ENCODE results near the gene TAB2. TPM values are rescaled to one million over a fixed set of nuclear protein-coding genes. Genes with fewer than 3 reads are reported as not detected.

Gene TAB2
- total RNA-seq, 4 donors from 2014 or later = 24.1 to 93.6 (median 51.7) TPM

DNA sequence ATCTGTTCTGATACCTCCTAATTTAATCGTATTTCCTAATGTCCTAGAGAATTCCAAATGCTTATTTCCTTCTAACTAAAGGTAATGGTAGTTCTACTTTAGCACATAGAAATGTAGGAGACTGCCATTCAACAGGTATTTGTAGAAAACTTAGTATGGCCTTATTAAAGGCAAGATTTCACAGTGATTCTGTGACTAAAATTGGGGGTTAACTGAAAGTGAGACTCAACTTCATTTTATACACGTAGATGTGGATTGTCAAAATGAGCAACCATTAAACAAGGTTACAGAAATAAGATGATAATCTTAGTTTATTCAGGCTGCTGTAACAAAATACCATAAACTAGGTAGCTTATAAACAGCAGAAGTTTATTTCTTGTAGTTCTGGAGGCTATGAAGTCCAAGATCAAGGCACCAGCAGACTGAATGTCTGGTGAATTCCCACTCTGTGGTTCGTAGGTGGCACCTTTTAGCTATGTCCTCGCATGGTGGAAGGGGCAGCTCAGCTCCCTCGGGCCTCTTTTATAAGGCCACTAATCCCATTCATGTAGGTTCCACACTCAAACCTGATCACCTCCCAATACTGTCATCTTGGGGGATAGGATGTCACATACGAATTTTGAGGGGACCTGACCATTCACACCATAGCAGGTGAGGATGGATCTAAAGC, 38.7 kb downstream of the TAB2 start:
- intact Hi-C loops (cut with DNase I; ENCODE audit: low total_unique reads) = no loop called here
- no peaks in the 10 kb centered on the region for H3K9me3 ChIP-seq
- DNase-seq = no peak
- H3K4me1 ChIP-seq = no peaks in the 10 kb centered on the region
- TF ChIP-seq, protein P1, sequence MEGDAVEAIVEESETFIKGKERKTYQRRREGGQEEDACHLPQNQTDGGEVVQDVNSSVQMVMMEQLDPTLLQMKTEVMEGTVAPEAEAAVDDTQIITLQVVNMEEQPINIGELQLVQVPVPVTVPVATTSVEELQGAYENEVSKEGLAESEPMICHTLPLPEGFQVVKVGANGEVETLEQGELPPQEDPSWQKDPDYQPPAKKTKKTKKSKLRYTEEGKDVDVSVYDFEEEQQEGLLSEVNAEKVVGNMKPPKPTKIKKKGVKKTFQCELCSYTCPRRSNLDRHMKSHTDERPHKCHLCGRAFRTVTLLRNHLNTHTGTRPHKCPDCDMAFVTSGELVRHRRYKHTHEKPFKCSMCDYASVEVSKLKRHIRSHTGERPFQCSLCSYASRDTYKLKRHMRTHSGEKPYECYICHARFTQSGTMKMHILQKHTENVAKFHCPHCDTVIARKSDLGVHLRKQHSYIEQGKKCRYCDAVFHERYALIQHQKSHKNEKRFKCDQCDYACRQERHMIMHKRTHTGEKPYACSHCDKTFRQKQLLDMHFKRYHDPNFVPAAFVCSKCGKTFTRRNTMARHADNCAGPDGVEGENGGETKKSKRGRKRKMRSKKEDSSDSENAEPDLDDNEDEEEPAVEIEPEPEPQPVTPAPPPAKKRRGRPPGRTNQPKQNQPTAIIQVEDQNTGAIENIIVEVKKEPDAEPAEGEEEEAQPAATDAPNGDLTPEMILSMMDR (IDR thresholded peaks at IDR 0.05) = no peak
- no peak for TF ChIP-seq POLR2A (IDR thresholded peaks at IDR 0.05)
- H3K27me3 ChIP-seq = no peaks in the 10 kb centered on the region
- no peaks in the 10 kb centered on the region for H3K36me3 ChIP-seq
- H3K4me3 ChIP-seq = no peak overlapping the region
- no peak overlapping the region for H3K27ac ChIP-seq

DNA sequence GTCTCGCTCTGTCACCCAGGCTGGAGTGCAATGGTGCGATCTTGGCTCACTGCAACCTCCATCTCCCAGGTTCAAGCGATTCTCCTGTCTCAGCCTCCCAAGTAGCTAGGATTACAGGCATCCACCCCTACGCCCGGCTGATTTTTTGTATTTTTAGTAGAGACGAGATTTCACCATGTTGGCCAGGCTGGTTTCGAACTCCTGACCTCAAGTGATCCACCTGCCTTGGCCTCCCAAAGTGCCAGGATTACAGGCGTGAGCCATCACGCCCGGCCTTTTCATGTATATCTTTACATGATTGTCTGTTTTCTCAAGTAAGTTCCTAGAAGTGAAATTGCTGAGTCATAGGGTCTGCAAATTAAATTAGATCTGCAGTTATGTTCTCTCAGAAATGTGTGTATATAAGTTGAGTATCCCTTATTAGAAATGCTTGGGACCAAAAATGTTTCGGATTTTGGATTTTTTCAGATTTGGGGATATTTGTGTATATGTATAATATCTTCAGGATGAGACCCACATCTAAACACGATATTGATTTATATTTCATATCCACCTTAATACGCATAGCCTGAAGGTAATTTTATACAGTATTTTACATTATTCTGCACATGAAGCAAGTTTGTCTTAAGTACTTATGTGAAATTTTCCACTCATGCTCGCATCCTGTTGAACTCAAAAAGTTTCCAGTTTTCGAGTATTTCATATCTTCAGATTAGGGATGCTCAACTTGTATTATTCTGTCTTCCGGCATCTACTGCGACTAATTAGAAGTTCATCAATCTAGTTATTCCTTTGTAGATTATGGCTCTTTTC, 40.4 kb downstream of the TAB2 start:
- Histone ChIP-seq H3K4me3 (no peak overlapping the region), H3K36me3 (no peaks in the 10 kb centered on the region), H3K27me3 (no peaks in the 10 kb centered on the region), H3K27ac (no peak overlapping the region), H3K9me3 (peaks cover 0 to 2% of the 10 kb centered on the region in 2 donors), H3K4me1 (no peaks in the 10 kb centered on the region)
- intact Hi-C loops (cut with DNase I; ENCODE audit: low total_unique reads) = no loop called here
- TF ChIP-seq POLR2A (IDR thresholded peaks at IDR 0.05) = no peak
- TF ChIP-seq, protein P1 (IDR thresholded peaks at IDR 0.05) = no peak
- no peak for DNase-seq

DNA sequence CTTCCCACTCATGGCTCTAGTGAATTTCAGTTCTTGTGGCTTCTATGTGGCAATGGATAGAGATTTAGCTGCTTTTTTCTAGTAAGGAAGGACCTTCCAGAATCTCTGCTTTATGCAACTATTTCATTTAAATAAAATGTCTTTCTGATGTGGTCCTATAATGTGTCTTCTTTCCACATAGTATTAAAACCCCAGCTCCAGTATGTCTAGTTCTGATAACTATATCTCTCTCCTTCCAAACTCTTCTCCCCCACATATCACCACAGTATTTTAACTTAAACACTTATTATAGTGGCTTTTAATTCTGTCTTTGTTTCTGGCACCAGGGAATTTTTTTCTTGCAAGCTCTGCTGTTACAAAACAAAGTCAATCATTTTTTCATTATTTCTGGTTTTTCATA, 41.9 kb downstream of the TAB2 start:
- no peak for DNase-seq
- Histone ChIP-seq H3K4me1 (no peaks in the 10 kb centered on the region), H3K27ac (no peak overlapping the region), H3K4me3 (no peak overlapping the region), H3K36me3 (no peaks in the 10 kb centered on the region), H3K9me3 (peaks cover 0 to 2% of the 10 kb centered on the region in 2 donors), H3K27me3 (no peaks in the 10 kb centered on the region)
- intact Hi-C loops (cut with DNase I; ENCODE audit: low total_unique reads) = no loop called here
- TF ChIP-seq, protein P1 (IDR thresholded peaks at IDR 0.05) = no peak
- TF ChIP-seq POLR2A (IDR thresholded peaks at IDR 0.05) = no peak

DNA sequence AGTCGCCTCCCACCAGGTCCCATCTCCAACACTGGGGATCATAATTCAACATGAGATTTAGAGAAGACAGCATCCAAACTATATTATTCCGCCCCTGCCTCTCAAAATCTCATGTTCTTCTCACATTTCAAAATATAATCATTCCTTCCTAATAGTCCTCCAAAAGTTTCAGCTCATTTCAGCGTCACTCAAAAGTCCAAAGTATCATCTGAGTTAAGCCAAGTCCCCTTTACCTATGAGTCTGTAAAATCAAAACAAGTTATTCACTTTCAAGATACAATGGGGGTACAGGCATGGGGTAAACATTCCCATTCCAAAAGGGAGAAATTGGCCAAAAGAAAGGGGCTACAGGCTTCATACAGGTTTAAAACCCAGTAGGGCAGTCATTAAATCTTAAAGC, 43.0 kb downstream of the TAB2 start:
- H3K36me3 ChIP-seq = no peaks in the 10 kb centered on the region
- TF ChIP-seq, protein P1 (IDR thresholded peaks at IDR 0.05) = no peak
- TF ChIP-seq POLR2A (IDR thresholded peaks at IDR 0.05) = no peak
- H3K4me1 ChIP-seq = peaks cover 0 to 3% of the 10 kb centered on the region in 2 donors

DNA sequence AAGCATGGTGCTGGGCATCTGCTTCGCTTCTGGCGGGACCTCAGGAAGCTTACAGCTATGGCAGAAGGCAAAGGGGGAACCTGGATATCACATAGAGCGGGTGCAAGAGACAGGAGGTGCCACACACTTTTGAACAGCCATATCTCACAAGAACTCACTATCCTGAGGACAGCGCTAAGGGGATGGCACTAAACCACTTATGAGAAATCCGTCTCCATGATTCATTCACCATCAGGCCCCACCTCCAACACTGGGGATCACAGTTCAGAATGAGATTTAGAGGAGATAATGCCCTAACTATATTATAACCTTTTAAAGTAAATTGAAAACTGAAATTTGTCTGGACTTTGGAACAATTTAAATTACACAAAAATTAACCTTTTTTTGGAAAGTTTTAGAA, 44.8 kb downstream of the TAB2 start:
- H3K36me3 ChIP-seq = no peaks in the 10 kb centered on the region
- H3K4me1 ChIP-seq = peaks cover 3% of the 10 kb centered on the region in 2 donors
- intact Hi-C loops (cut with DNase I; ENCODE audit: low total_unique reads) = no loop called here
- TF ChIP-seq, protein P1 (IDR thresholded peaks at IDR 0.05) = no peak
- TF ChIP-seq POLR2A (IDR thresholded peaks at IDR 0.05) = no peak
- no peak overlapping the region for H3K27ac ChIP-seq
- DNase-seq = no peak
- peaks cover 0 to 2% of the 10 kb centered on the region in 2 donors for H3K9me3 ChIP-seq
- no peak overlapping the region for H3K4me3 ChIP-seq
- H3K27me3 ChIP-seq = no peaks in the 10 kb centered on the region

More for the DNA sequence above, 43.0 kb downstream of the TAB2 start:
- Histone ChIP-seq H3K27ac (no peak overlapping the region), H3K9me3 (peaks cover 0 to 2% of the 10 kb centered on the region in 2 donors), H3K27me3 (no peaks in the 10 kb centered on the region), H3K4me3 (no peak overlapping the region)
- intact Hi-C loops (cut with DNase I; ENCODE audit: low total_unique reads) = no loop called here
- DNase-seq = no peak

All from uterus (tissue), 4 donors.